AG04450 (cell line): ENCODE data around the gene MST1. TPM values are rescaled to one million over a fixed set of nuclear protein-coding genes. Genes with fewer than 3 reads are reported as not detected.

Experiments used
- CTCF ChIA-PET: fragments of 300-600, 350-600 bp; formaldehyde crosslinking; extraction: SDS; loops from one replicate; lab custom pipeline; 2022; ENCODE audit warnings: antibody characterized with exemption, inconsistent platforms; lab: Charles Lee
- POLR2A ChIA-PET: fragments of 350-600 bp; formaldehyde crosslinking; extraction: SDS; loops from one replicate; lab custom pipeline; 2021; ENCODE audit warnings: antibody characterized with exemption, inconsistent platforms; lab: Yijun Ruan, JAX
- DNase-seq: peaks from one replicate; pipeline ENCODE4 v3.0.0-alpha.2; 2011; ENCODE audit warnings: low read depth, low spot score
- H3K27ac ChIP-seq: one replicate; pipeline ENCODE4 v1.5.1; 2012; ENCODE audit warnings: low read depth, low read length, control low read depth
- H3K27me3 ChIP-seq: one replicate; pipeline ENCODE4 v1.6.0; 2012; ENCODE audit warnings: low read length; ENCODE audit not compliant: control insufficient read depth, insufficient read depth
- H3K4me3 ChIP-seq: 2 replicates; pipeline ENCODE4 v1.5.1; 2011; ENCODE audit warnings: mild to moderate bottlenecking, low read depth, low read length, control low read depth
- H3K9me3 ChIP-seq: 2 replicates; pipeline ENCODE4 v1.5.1; 2012; ENCODE audit warnings: low read length; ENCODE audit not compliant: control insufficient read depth, insufficient read depth
- CTCF ChIP-seq: IDR thresholded peaks from 2 replicates; pipeline ENCODE4 v1.5.1; 2011; ENCODE audit warnings: low read depth, low read length, control low read depth, inconsistent platforms
- polyA plus RNA-seq: library from polyadenylated mRNA; depleted of rRNA; stranded (reverse); fragments of >200 nt; gene quantifications from 2 replicates; pipeline ENCODE4 v1.2.3, GENCODE V29; 2011

The MST1 gene
- polyA plus RNA-seq, 1 experiment, result 6.5 TPM

GRCh38 chr3:49722896-49723295, 33.6 kb upstream of the MST1 start:
- Histone ChIP-seq H3K27ac (peak overlapping the region; percentile 87), H3K27me3 (no peaks in the 10 kb centered on the region), H3K4me3 (peak overlapping the region; percentile 100), H3K9me3 (peaks cover 11% of the 10 kb centered on the region; the same call in 1 of the 2 replicates)
- DNase-seq, result no peak
- ChIA-PET CTCF (interaction anchor here (0.9 to 1.1 kb wide), 3 partner anchors 20 to 80 kb away, joined by 3 read pairs; partner anchors contain the start of gene INKA1), POLR2A (interaction anchor here (0.6 kb wide), 1 partner anchor 366 kb away, joined by 3 read pairs; the partner anchor contains the start of gene RBM5)
- TF ChIP-seq CTCF, result no peak

DNA sequence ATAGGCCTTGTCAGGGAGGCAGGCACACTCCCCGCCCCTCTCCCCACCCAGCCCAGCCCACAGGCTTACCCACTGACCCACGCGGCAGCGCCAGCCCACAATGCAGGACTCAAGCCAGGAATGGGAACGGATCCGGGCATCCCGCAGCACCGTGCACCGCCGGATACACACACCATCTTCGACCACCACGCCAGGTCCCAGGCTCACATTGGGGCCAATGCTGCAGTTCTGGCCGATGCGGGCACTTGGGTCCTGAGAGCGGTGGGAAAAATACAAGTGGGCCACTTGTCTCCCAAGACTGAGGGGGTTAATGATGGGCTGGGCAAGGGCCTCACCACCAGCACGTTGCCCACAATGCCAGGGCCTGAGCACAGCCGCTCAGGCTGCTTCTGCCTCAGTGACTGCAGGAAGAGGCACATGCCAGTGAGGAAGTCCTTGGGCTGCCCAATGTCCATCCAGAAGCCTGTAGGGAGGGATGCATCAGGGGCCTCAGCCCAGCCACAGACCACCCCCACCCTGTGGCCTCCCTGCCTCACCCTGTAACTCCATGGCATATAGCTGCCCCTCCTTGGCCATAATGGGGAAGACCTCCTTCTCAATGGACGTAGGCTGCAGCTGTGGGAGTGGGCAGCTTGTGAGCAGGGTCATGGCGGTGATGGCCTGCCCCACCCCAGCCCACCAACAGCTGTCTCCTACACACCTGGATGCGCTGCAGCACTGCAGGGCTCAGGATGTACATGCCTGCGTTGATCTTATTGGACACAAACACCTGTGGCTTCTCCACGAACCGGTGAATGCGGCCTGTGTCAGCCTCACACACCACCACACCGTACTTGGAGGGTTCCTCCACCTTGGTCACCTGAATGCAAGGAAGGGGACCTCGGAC, 32.9 kb upstream of the MST1 start:
- no peak for TF ChIP-seq CTCF
- Histone ChIP-seq H3K27ac (no peak overlapping the region), H3K4me3 (peak overlapping the region; percentile 100), H3K27me3 (no peaks in the 10 kb centered on the region), H3K9me3 (peaks cover 12% of the 10 kb centered on the region; the same call in 1 of the 2 replicates)
- DNase-seq, result no peak
- POLR2A ChIA-PET, result interaction anchor here (0.6 kb wide), 1 partner anchor 367 kb away, joined by 3 read pairs; the partner anchor contains the start of gene RBM5
- CTCF ChIA-PET, result interaction anchor here (0.9 to 1.8 kb wide), 3 partner anchors 19 to 79 kb away, joined by 3 to 5 read pairs (median 3); no protein-coding TSS in a partner anchor

- Histone ChIP-seq H3K27ac (no peak overlapping the region), H3K4me3 (no peak overlapping the region), H3K9me3 (peaks cover 12% of the 10 kb centered on the region; the same call in 1 of the 2 replicates), H3K27me3 (no peaks in the 10 kb centered on the region)
- ChIA-PET CTCF (interaction anchor here (0.5 to 1.8 kb wide), 2 partner anchors 20 to 114 kb away, joined by 5 read pairs; no protein-coding TSS in a partner anchor), POLR2A (no interaction called here)
- no peak for TF ChIP-seq CTCF
- no peak for DNase-seq
Measured at GRCh38 chr3:49721596-49721895, 32.3 kb upstream of the MST1 start.

- ChIA-PET POLR2A (no interaction called here), CTCF (interaction anchor here (0.5 to 1.8 kb wide), 3 partner anchors 20 to 118 kb away, joined by 5 to 6 read pairs (median 5); no protein-coding TSS in a partner anchor)
- no peak overlapping the region for H3K27ac ChIP-seq
- peaks cover 12% of the 10 kb centered on the region; the same call in 1 of the 2 replicates for H3K9me3 ChIP-seq
- no peaks in the 10 kb centered on the region for H3K27me3 ChIP-seq
- H3K4me3 ChIP-seq, result no peak overlapping the region
- TF ChIP-seq CTCF, result no peak
- DNase-seq, result no peak
Measured at GRCh38 chr3:49720855-49721595, 31.8 kb upstream of the MST1 start.
